ENCODE measurements around the gene ANP32E.

- TF ChIP-seq POLR2AphosphoS5 (IDR thresholded peaks at IDR 0.05) (no peak), POLR2A (IDR thresholded peaks at IDR 0.05) (no peak)
These were observed 32.4 kb upstream of the ANP32E start for GRCh38 chr1:150268340-150268704.
